NB4 (cell line): ENCODE results near the gene FBXW4.

Experiments used
- POLR2A ChIP-seq: IDR thresholded peaks from 2 replicates; pipeline ENCODE4 v1.6.1; 2011; ENCODE audit warnings: mild to moderate bottlenecking; ENCODE audit not compliant: insufficient read length; ENCODE audit errors: extremely low read depth
- TF ChIP-seq, protein P1 (sequence below): IDR thresholded peaks from one replicate; pipeline ENCODE4 v1.5.1; 2012; ENCODE audit warnings: low read depth, low read length

GRCh38 chr10:101644002-101644401 is 51.0 kb downstream of the FBXW4 start:
- TF ChIP-seq, protein P1, sequence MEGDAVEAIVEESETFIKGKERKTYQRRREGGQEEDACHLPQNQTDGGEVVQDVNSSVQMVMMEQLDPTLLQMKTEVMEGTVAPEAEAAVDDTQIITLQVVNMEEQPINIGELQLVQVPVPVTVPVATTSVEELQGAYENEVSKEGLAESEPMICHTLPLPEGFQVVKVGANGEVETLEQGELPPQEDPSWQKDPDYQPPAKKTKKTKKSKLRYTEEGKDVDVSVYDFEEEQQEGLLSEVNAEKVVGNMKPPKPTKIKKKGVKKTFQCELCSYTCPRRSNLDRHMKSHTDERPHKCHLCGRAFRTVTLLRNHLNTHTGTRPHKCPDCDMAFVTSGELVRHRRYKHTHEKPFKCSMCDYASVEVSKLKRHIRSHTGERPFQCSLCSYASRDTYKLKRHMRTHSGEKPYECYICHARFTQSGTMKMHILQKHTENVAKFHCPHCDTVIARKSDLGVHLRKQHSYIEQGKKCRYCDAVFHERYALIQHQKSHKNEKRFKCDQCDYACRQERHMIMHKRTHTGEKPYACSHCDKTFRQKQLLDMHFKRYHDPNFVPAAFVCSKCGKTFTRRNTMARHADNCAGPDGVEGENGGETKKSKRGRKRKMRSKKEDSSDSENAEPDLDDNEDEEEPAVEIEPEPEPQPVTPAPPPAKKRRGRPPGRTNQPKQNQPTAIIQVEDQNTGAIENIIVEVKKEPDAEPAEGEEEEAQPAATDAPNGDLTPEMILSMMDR = no peak
- no peak for TF ChIP-seq POLR2A
